SK-N-SH (cell line): ENCODE data around the gene NANOS2. TPM values are rescaled to one million over a fixed set of nuclear protein-coding genes. Genes with fewer than 3 reads are reported as not detected.

Experiments
- CTCF ChIA-PET: fragments of 300-600, 350-600 bp; formaldehyde crosslinking; extraction: SDS; loops from one replicate; lab custom pipeline; 2021; lab: Yijun Ruan, JAX
- POLR2A ChIA-PET: fragments of 350-600 bp; sonication (Branson Sonifier 250); formaldehyde crosslinking; extraction: SDS; loops from one replicate; lab custom pipeline; 2020; ENCODE audit warnings: antibody characterized with exemption, inconsistent platforms; lab: Yijun Ruan, JAX
- DNase-seq: peaks from one replicate; pipeline ENCODE4 v3.0.0; 2012
- H2AFZ ChIP-seq: fragments of 200-600 bp; sonication (generic); 2 replicates; pipeline ENCODE4 v1.8.1; 2016; ENCODE audit warnings: antibody characterized with exemption, mild to moderate bottlenecking, low read depth
- H3F3A ChIP-seq: fragments of 200-600 bp; sonication (generic); replicated peaks from 2 replicates; pipeline ENCODE3; 2016; ENCODE audit warnings: antibody characterized with exemption, mild to moderate bottlenecking; ENCODE audit not compliant: insufficient read depth
- H3K27ac ChIP-seq, 2 experiments: fragments of 200-500 bp in 1 of 2; fragments of 200-600 bp in 1 of 2; sonication (Bioruptor generic) in 1 of 2; sonication (generic), shearing (Covaris generic) in 1 of 2; 2 replicates each; pipeline versions ENCODE4 v1.5.1 to v1.6.1; 2014 to 2016; ENCODE audit warnings: low read depth in 2 of 2, inconsistent platforms in 1 of 2, low read length in 1 of 2, mild to moderate bottlenecking in 1 of 2, mixed read lengths in 1 of 2
- H3K27me3 ChIP-seq: fragments of 200-600 bp; sonication (generic), shearing (Covaris generic); 2 replicates; pipeline ENCODE4 v1.6.1; 2016; ENCODE audit warnings: mixed run types; ENCODE audit not compliant: insufficient read depth
- H3K36me3 ChIP-seq, 2 experiments: fragments of 200-500 bp in 1 of 2; fragments of 200-600 bp in 1 of 2; sonication (Bioruptor generic) in 1 of 2; sonication (generic) in 1 of 2; replicated peaks in 1 of 2; 2 replicates each; pipeline versions ENCODE3 to v1.5.1; 2014 to 2016; ENCODE audit warnings: low read length in 1 of 2, mild to moderate bottlenecking in 1 of 2; ENCODE audit not compliant: insufficient read depth in 2 of 2, control insufficient read depth in 1 of 2
- H3K4me1 ChIP-seq, 2 experiments: fragments of 200-500 bp in 1 of 2; fragments of 200-600 bp in 1 of 2; sonication (Bioruptor generic) in 1 of 2; sonication (generic), shearing (Covaris generic) in 1 of 2; 2 replicates each; pipeline versions ENCODE4 v1.5.1 to v1.6.1; 2014 to 2016; ENCODE audit warnings: low read depth in 1 of 2, low read length in 1 of 2, mixed run types in 1 of 2; ENCODE audit not compliant: insufficient read depth in 2 of 2, control insufficient read depth in 1 of 2
- H3K4me2 ChIP-seq: fragments of 200-600 bp; sonication (generic), shearing (Covaris generic); 2 replicates; pipeline ENCODE4 v1.6.1; 2017; ENCODE audit warnings: mixed run types
- H3K4me3 ChIP-seq, 2 experiments: fragments of 200-500 bp in 1 of 2; fragments of 200-600 bp in 1 of 2; sonication (Bioruptor generic) in 1 of 2; sonication (generic), shearing (Covaris generic) in 1 of 2; 2 replicates each; pipeline versions ENCODE4 v1.5.1 to v1.8.1; 2014 to 2016; ENCODE audit warnings: low read depth in 2 of 2, inconsistent platforms in 1 of 2, low read length in 1 of 2, mild to moderate bottlenecking in 1 of 2, mixed read lengths in 1 of 2, moderate library complexity in 1 of 2
- H3K79me2 ChIP-seq: fragments of 200-600 bp; sonication (generic); 2 replicates; pipeline ENCODE4 v1.8.1; 2017; ENCODE audit warnings: mild to moderate bottlenecking; ENCODE audit not compliant: insufficient read depth
- H3K9ac ChIP-seq: fragments of 200-600 bp; sonication (generic); 2 replicates; pipeline ENCODE4 v1.6.1; 2017; ENCODE audit warnings: mixed run types
- H3K9me2 ChIP-seq: fragments of 200-600 bp; sonication (generic); 2 replicates; pipeline ENCODE4 v1.6.1; 2017; ENCODE audit warnings: mixed run types
- H3K9me3 ChIP-seq: fragments of 200-600 bp; sonication (generic); 2 replicates; pipeline ENCODE4 v1.6.1; 2017; ENCODE audit warnings: mixed run types, mild to moderate bottlenecking, moderate library complexity
- H4K20me1 ChIP-seq: fragments of 200-600 bp; sonication (generic); 2 replicates; pipeline ENCODE4 v1.6.1; 2017; ENCODE audit warnings: mild to moderate bottlenecking, mixed run types; ENCODE audit not compliant: insufficient read depth
- FOSL2 ChIP-seq: IDR thresholded peaks from 2 replicates; pipeline ENCODE4 v1.4.0; 2012; ENCODE audit warnings: low read depth, mild to moderate bottlenecking, moderate library complexity, borderline replicate concordance
- JUND ChIP-seq: IDR thresholded peaks from 2 replicates; pipeline ENCODE4 v1.4.0; 2012
- MXI1 ChIP-seq: IDR thresholded peaks from 2 replicates; pipeline ENCODE4 v1.6.1; 2012; ENCODE audit warnings: mild to moderate bottlenecking, low read depth, low read length, improper control_type of control experiment
- TAF1 ChIP-seq: IDR thresholded peaks from 2 replicates; pipeline ENCODE4 v1.6.1; 2012; ENCODE audit warnings: low read depth, mild to moderate bottlenecking, low read length, moderate library complexity, borderline replicate concordance
- USF1 ChIP-seq: IDR thresholded peaks from 2 replicates; pipeline ENCODE4 v1.4.0; 2012; ENCODE audit warnings: low read depth, borderline replicate concordance
- USF2 ChIP-seq: fragments of 150-350 bp; IDR thresholded peaks from 2 replicates; pipeline ENCODE4 v1.6.1; 2017; ENCODE audit warnings: antibody characterized with exemption, low read length, low read depth, borderline replicate concordance
- WGBS: methylation state at CpG from one replicate; pipeline ENCODE4 v1.1.6; 2017; ENCODE audit warnings: low lambda C conversion rate; 5-methylcytosine and 5-hydroxymethylcytosine counted together
- polyA plus RNA-seq, 3 experiments: library from polyadenylated mRNA; depleted of rRNA; stranded (reverse); fragments of >200 nt; gene quantifications; 2 replicates each; pipeline ENCODE4 v1.2.3, GENCODE V29; 2012

The NANOS2 gene
- polyA plus RNA-seq, 1 of the 3 experiments (the other 2 are of a cell fraction) = not detected

- TF ChIP-seq USF2 (no peak), JUND (no peak), USF1 (no peak), TAF1 (peak; percentile 48)
- TF ChIP-seq, all 33 proteins: peak for 5
These were observed 28.8 kb downstream of the NANOS2 start, which contains the start of gene IRF2BP1 (continued) for GRCh38 chr19:45885556-45886426.

GRCh38 chr19:45884682-45885555 lies 29.7 kb downstream of the NANOS2 start:
- H3K9me3 ChIP-seq = no peaks in the 10 kb centered on the region

GRCh38 chr19:45883881-45884681 lies 30.5 kb downstream of the NANOS2 start:
- H3K36me3 ChIP-seq = peaks cover 3 to 25% of the 10 kb centered on the region in 2 experiments
- WGBS = 93% methylated on average over 16 of the region's 57 CpGs
- no peaks in the 10 kb centered on the region for H3K27me3 ChIP-seq
- H3K4me2 ChIP-seq = peak overlapping the region; percentile 84; the same call in 1 of the 2 replicates
- H4K20me1 ChIP-seq = peaks cover 33% of the 10 kb centered on the region
- TF ChIP-seq FOSL2 = no peak
- H3F3A ChIP-seq = peaks cover 14% of the 10 kb centered on the region
- H3K9me2 ChIP-seq = no peaks in the 10 kb centered on the region
- ChIA-PET CTCF (interaction anchor here (0.5 to 9.9 kb wide), 9 partner anchors 16 to 601 kb away, joined by 3 to 130 read pairs (median 4); partner anchors contain the start of genes FOXA3, MYPOP, RSPH6A and SYMPK), POLR2A (no interaction called here)
- H2AFZ ChIP-seq = no peak overlapping the region
- peak; percentile 19 for DNase-seq
- no peak overlapping the region for H3K9ac ChIP-seq
- peak overlapping the region; percentile 57 to 81; a peak in 3 of 4 replicates for H3K4me3 ChIP-seq
- no peaks in the 10 kb centered on the region for H3K9me3 ChIP-seq
- peaks cover 29% of the 10 kb centered on the region for H3K79me2 ChIP-seq
- H3K27ac ChIP-seq = no peak overlapping the region
- peaks cover 3 to 39% of the 10 kb centered on the region in 2 experiments; a peak in 2 of 4 replicates for H3K4me1 ChIP-seq

More at GRCh38 chr19:45884682-45885555, 29.7 kb downstream of the NANOS2 start:
- peak overlapping the region; percentile 72 to 81 for H3K4me3 ChIP-seq
- H3K27ac ChIP-seq = peak overlapping the region; percentile 78 to 92; a peak in 3 of 4 replicates
- peak overlapping the region; percentile 77 for H3K9ac ChIP-seq
- peaks cover 3 to 25% of the 10 kb centered on the region in 2 experiments for H3K36me3 ChIP-seq
- CTCF ChIA-PET = interaction anchor here (1.1 to 9.9 kb wide), 5 partner anchors 17 to 193 kb away, joined by 3 to 130 read pairs (median 13); partner anchors contain the start of genes FOXA3, MYPOP, RSPH6A and SYMPK
- H4K20me1 ChIP-seq = peaks cover 33% of the 10 kb centered on the region
- POLR2A ChIA-PET = no interaction called here
- H3K9me2 ChIP-seq = no peaks in the 10 kb centered on the region
- peaks cover 29% of the 10 kb centered on the region for H3K79me2 ChIP-seq
- H3K4me2 ChIP-seq = peak overlapping the region; percentile 84
- peaks cover 19% of the 10 kb centered on the region for H3F3A ChIP-seq
- 78% methylated on average over 31 of the region's 72 CpGs for WGBS
- peaks cover 3 to 39% of the 10 kb centered on the region in 2 experiments; a peak in 2 of 4 replicates for H3K4me1 ChIP-seq
- TF ChIP-seq FOSL2 (no peak), MXI1 (peak; percentile 14; the same call in 1 of the 2 replicates)
- TF ChIP-seq, all 33 proteins: peak for 1
- DNase-seq = peak; percentile 82
- Histone ChIP-seq H2AFZ (no peak overlapping the region), H3K27me3 (no peaks in the 10 kb centered on the region)
